H4 (cell line): ENCODE results near the gene TOR1A. TPM values are rescaled to one million over a fixed set of nuclear protein-coding genes. Genes with fewer than 3 reads are reported as not detected.
"Not testable (repeated sequence)": the region's sequence is repeated elsewhere in the genome, so short reads cannot be mapped to it uniquely, and the experiment has no call there.

ENCODE experiments used
- DNase-seq: peaks from one replicate; pipeline ENCODE4 v3.0.0-alpha.2; 2015; ENCODE audit warnings: low spot score
- total RNA-seq: library from RNA; depleted of rRNA; stranded (reverse); fragments of >200 nt; shearing (Covaris generic); gene quantifications from 2 replicates; pipeline ENCODE4 v1.2.3, GENCODE V29; 2014

TOR1A gene
- total RNA-seq, 1 experiment from 2014 or later = 73.7 TPM

GRCh38 chr9:129783516-129784361 is 40.2 kb downstream of the TOR1A start:
- DNase-seq = peak; percentile 65

GRCh38 chr9:129781981-129782380 is 42.0 kb downstream of the TOR1A start:
- DNase-seq = no peak

GRCh38 chr9:129781131-129781530 is 42.8 kb downstream of the TOR1A start:
- DNase-seq = no peak

- DNase-seq = no peak
Measured at GRCh38 chr9:129779560-129780190, 44.3 kb downstream of the TOR1A start.

- DNase-seq = no peak
Measured at GRCh38 chr9:129778469-129778868, 45.5 kb downstream of the TOR1A start.

GRCh38 chr9:129777769-129778130 is 46.2 kb downstream of the TOR1A start:
- peak; percentile 29 for DNase-seq

GRCh38 chr9:129776938-129777768 is 46.8 kb downstream of the TOR1A start:
- DNase-seq = peak; percentile 100

- DNase-seq = no peak
Measured at GRCh38 chr9:129776566-129776937, 47.4 kb downstream of the TOR1A start.

- DNase-seq = not testable (repeated sequence)
Measured at GRCh38 chr9:129776096-129776495, 47.8 kb downstream of the TOR1A start.

- peak; percentile 37 for DNase-seq
Measured at GRCh38 chr9:129775448-129775798, 48.5 kb downstream of the TOR1A start.

- peak; percentile 24 for DNase-seq
Measured at GRCh38 chr9:129774791-129775447, 49.0 kb downstream of the TOR1A start.

GRCh38 chr9:129773262-129774048 is 50.5 kb downstream of the TOR1A start:
- peak; percentile 72 for DNase-seq

- no peak for DNase-seq
Measured at GRCh38 chr9:129770741-129771140, 53.2 kb downstream of the TOR1A start.

- DNase-seq = no peak
Measured at GRCh38 chr9:129769669-129770068, 54.3 kb downstream of the TOR1A start.

GRCh38 chr9:129768486-129768885 is 55.5 kb downstream of the TOR1A start:
- no peak for DNase-seq

- no peak for DNase-seq
Measured at GRCh38 chr9:129765764-129766317, 58.1 kb downstream of the TOR1A start.

- DNase-seq = peak; percentile 52
Measured at GRCh38 chr9:129762985-129763926, 60.7 kb downstream of the TOR1A start.
